CD4-positive, CD25-positive, alpha-beta regulatory T cell (primary cell): Measurements from ENCODE around the gene RPTOR. TPM values are rescaled to one million over a fixed set of nuclear protein-coding genes. Genes with fewer than 3 reads are reported as not detected.

Experiments
- ATAC-seq, 2 donors: fragments of 150-1000 bp; cut with Tn5 transposase; one replicate each; pipeline ENCODE4 v1.10.0; 2021; ENCODE audit warnings: low read depth in 2 of 2, moderate number of reproducible peaks in 2 of 2, moderate library complexity in 1 of 2
- DNase-seq, 3 donors: peaks; one replicate each; pipeline versions ENCODE4 v3.0.0 to v3.0.0-alpha.2; 2012 to 2022; ENCODE audit warnings: mixed read lengths in 1 of 3
- H3K27ac ChIP-seq: one replicate; pipeline ENCODE4 v1.7.0; 2013; ENCODE audit warnings: mild to moderate bottlenecking, low read length; ENCODE audit not compliant: insufficient read depth, poor library complexity, severe bottlenecking
- H3K27me3 ChIP-seq: one replicate; pipeline ENCODE4 v1.7.0; 2013; ENCODE audit warnings: low read length; ENCODE audit not compliant: control insufficient read depth, insufficient read depth
- H3K36me3 ChIP-seq: one replicate; pipeline ENCODE4 v1.7.0; 2013; ENCODE audit warnings: mild to moderate bottlenecking, low read length, moderate library complexity; ENCODE audit not compliant: control insufficient read depth, insufficient read depth
- H3K4me1 ChIP-seq: 2 replicates; pipeline ENCODE4 v1.7.0; 2013; ENCODE audit warnings: mild to moderate bottlenecking, low read length; ENCODE audit not compliant: insufficient read depth, control insufficient read depth, poor library complexity, severe bottlenecking
- H3K4me3 ChIP-seq: one replicate; pipeline ENCODE4 v1.7.0; 2013; ENCODE audit warnings: low read depth, mild to moderate bottlenecking, low read length, moderate library complexity
- H3K9me3 ChIP-seq, 2 experiments: 1 replicate in 1 of 2; 2 replicates in 1 of 2; pipeline ENCODE4 v1.7.0; 2013; ENCODE audit warnings: low read length in 2 of 2, mild to moderate bottlenecking in 1 of 2, moderate library complexity in 1 of 2; ENCODE audit not compliant: control insufficient read depth in 2 of 2
- H3K27ac Mint-ChIP-seq, 3 donors: one replicate each; pipeline ENCODE4 v1.8.0; 2020 to 2022; ENCODE audit warnings: mild to moderate bottlenecking in 3 of 3, mixed read lengths in 3 of 3, moderate library complexity in 2 of 3
- H3K27me3 Mint-ChIP-seq: one replicate; pipeline ENCODE4 v1.8.0; 2022; ENCODE audit warnings: mild to moderate bottlenecking, mixed read lengths
- H3K36me3 Mint-ChIP-seq: one replicate; pipeline ENCODE4 v1.8.0; 2020; ENCODE audit warnings: mixed read lengths
- H3K4me1 Mint-ChIP-seq, 4 donors: one replicate each; pipeline ENCODE4 v1.8.0; 2020 to 2022; ENCODE audit warnings: mixed read lengths in 4 of 4, mild to moderate bottlenecking in 1 of 4
- H3K4me3 Mint-ChIP-seq, 4 donors: one replicate each; pipeline ENCODE4 v1.8.0; 2020 to 2022; ENCODE audit warnings: mild to moderate bottlenecking in 4 of 4, mixed read lengths in 4 of 4, moderate library complexity in 3 of 4
- H3K9me3 Mint-ChIP-seq, 7 donors: one replicate each; pipeline ENCODE4 v1.8.0; 2020 to 2022; ENCODE audit warnings: mixed read lengths in 7 of 7, mild to moderate bottlenecking in 3 of 7, moderate library complexity in 2 of 7
- polyA plus RNA-seq, 4 donors: library from polyadenylated mRNA; unstranded; fragments of 300-500 nt; fragmentation: Illumina TruSeq; gene quantifications; one replicate each; pipeline ENCODE4 v1.2.3, GENCODE V29; 2021
- total RNA-seq: library from RNA; stranded (reverse); gene quantifications from one replicate; pipeline ENCODE4 v1.2.3, GENCODE V29; 2022

RPTOR gene
- total and polyA plus RNA-seq, 5 donors from 2014 or later: 4.7 to 70.1 (median 8.2) TPM

DNA sequence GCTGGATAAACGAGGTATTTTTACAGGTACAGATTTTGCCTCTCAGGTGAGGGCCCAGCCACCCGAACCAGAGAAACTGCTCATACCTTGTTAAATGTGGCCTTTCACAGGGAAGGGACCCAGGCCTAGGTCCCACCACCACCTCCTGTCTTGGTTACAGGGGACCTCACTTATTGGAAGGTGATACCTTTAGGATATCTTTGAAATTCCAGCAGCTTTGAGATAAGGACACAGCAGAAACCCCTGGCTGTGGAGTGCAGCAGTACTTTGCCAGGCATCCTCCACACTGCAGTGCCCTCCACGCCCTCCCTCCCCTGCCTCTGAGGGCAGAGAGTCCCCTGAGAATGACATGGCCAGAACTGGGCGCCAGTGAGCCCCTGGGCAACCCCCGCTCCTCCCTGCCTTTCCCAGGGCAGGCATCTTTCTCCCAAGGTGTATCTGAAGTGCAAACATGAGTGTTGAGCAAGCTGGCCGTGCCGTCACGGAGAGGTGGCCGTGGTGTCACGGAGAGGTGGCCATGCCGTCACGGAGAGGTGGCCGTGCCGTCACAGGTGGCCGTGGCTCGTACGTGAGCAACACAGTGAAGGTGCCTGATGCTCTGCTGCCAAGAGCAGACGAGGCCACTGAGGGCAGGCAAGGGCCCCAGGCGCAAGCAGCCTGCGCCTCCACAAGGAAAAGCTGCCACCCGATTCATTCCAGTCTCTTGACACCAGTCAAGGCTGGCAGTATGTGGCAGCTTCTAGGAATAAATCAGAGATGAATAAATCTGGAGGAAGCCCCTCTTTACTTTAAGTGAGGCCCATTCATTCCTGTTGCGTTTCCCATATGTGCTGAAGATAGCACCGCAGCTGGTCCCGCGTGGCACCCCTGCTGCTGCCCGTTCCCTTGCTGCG lies 312.5 kb downstream of the RPTOR start:
- peak overlapping the region; percentile 92 to 98 (median 96) for H3K27ac Mint-ChIP-seq
- DNase-seq (no peak), ATAC-seq (peak; percentile 5 to 11)
- Histone ChIP-seq H3K4me1 (peaks cover 41% of the 10 kb centered on the region), H3K36me3 (peaks cover 4% of the 10 kb centered on the region), H3K4me3 (peak overlapping the region; percentile 34), H3K9me3 (no peaks in the 10 kb centered on the region), H3K27ac (peak overlapping the region; percentile 82), H3K27me3 (no peaks in the 10 kb centered on the region)
- H3K27me3 Mint-ChIP-seq: no peaks in the 10 kb centered on the region
- H3K9me3 Mint-ChIP-seq: no peaks in the 10 kb centered on the region
- peaks cover 21% of the 10 kb centered on the region for H3K36me3 Mint-ChIP-seq
- H3K4me3 Mint-ChIP-seq: peak overlapping the region; percentile 26 to 62 (median 60)
- peaks cover 24 to 54% (median 33%) of the 10 kb centered on the region in 4 donors for H3K4me1 Mint-ChIP-seq

DNA sequence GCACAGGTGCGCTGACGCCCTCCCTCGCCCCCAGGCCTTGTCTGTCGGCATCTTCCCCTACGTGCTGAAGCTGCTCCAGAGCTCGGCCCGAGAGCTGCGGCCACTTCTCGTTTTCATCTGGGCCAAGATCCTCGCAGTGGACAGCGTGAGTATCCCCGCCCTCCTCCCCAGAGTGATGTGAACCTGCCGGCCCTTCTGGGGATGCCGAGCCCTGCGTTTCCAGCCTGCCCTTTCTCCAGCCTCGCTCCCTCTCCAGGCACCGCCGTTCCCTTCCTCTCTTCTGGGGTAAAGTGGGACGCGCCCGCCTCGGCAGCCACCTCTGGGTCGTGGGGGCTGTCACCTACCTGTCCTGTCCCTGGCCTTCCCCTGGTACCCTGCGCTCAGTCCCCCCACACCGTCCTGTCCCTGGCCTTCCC lies 313.1 kb downstream of the RPTOR start:
- H3K9me3 ChIP-seq: no peaks in the 10 kb centered on the region
- H3K27ac Mint-ChIP-seq: peak overlapping the region in 1 of 3 donors; percentile 92
- peaks cover 24 to 55% (median 33%) of the 10 kb centered on the region in 4 donors for H3K4me1 Mint-ChIP-seq
- no peaks in the 10 kb centered on the region for H3K9me3 Mint-ChIP-seq
- DNase-seq: no peak
- no peak overlapping the region for H3K27ac ChIP-seq
- peaks cover 41% of the 10 kb centered on the region for H3K4me1 ChIP-seq
- H3K36me3 Mint-ChIP-seq: peaks cover 21% of the 10 kb centered on the region
- no peak for ATAC-seq
- H3K27me3 Mint-ChIP-seq: no peaks in the 10 kb centered on the region
- no peak overlapping the region for H3K4me3 ChIP-seq
- H3K36me3 ChIP-seq: peaks cover 4% of the 10 kb centered on the region
- H3K27me3 ChIP-seq: no peaks in the 10 kb centered on the region
- peak overlapping the region in 1 of 4 donors; percentile 15 for H3K4me3 Mint-ChIP-seq

GRCh38 chr17:80858301-80859001 lies 313.8 kb downstream of the RPTOR start:
- Histone ChIP-seq H3K27me3 (no peaks in the 10 kb centered on the region), H3K9me3 (no peaks in the 10 kb centered on the region), H3K4me3 (no peak overlapping the region), H3K36me3 (peaks cover 7% of the 10 kb centered on the region), H3K4me1 (peaks cover 41% of the 10 kb centered on the region), H3K27ac (no peak overlapping the region)
- Mint-ChIP-seq H3K9me3 (no peaks in the 10 kb centered on the region), H3K27ac (peak overlapping the region in 2 of 3 donors; percentile 31 to 92), H3K36me3 (peaks cover 27% of the 10 kb centered on the region), H3K27me3 (no peaks in the 10 kb centered on the region), H3K4me3 (peak overlapping the region in 1 of 4 donors; percentile 61), H3K4me1 (peaks cover 24 to 53% (median 33%) of the 10 kb centered on the region in 4 donors)
- ATAC-seq: no peak
- DNase-seq: no peak

- no peaks in the 10 kb centered on the region for H3K9me3 Mint-ChIP-seq
- no peak overlapping the region for H3K4me3 ChIP-seq
- DNase-seq (no peak), ATAC-seq (no peak)
- peak overlapping the region in 2 of 3 donors; percentile 83 to 86 for H3K27ac Mint-ChIP-seq
- peaks cover 33% of the 10 kb centered on the region for H3K36me3 Mint-ChIP-seq
- H3K27ac ChIP-seq: no peak overlapping the region
- peaks cover 41% of the 10 kb centered on the region for H3K4me1 ChIP-seq
- H3K27me3 ChIP-seq: no peaks in the 10 kb centered on the region
- H3K4me3 Mint-ChIP-seq: peak overlapping the region in 1 of 4 donors; percentile 13
- H3K27me3 Mint-ChIP-seq: no peaks in the 10 kb centered on the region
- H3K4me1 Mint-ChIP-seq: peaks cover 24 to 53% (median 33%) of the 10 kb centered on the region in 4 donors
- peaks cover 7% of the 10 kb centered on the region for H3K36me3 ChIP-seq
- H3K9me3 ChIP-seq: peaks cover 0 to 1% of the 10 kb centered on the region in 2 experiments
These were observed 314.6 kb downstream of the RPTOR start for GRCh38 chr17:80859002-80859941.

- H3K4me1 Mint-ChIP-seq: peaks cover 19 to 51% (median 32%) of the 10 kb centered on the region in 4 donors
- Histone ChIP-seq H3K27me3 (no peaks in the 10 kb centered on the region), H3K36me3 (peaks cover 6% of the 10 kb centered on the region), H3K4me3 (no peak overlapping the region), H3K27ac (no peak overlapping the region), H3K4me1 (peaks cover 41% of the 10 kb centered on the region), H3K9me3 (peaks cover 0 to 2% of the 10 kb centered on the region in 2 experiments)
- ATAC-seq (no peak), DNase-seq (no peak)
- H3K27me3 Mint-ChIP-seq: no peaks in the 10 kb centered on the region
- peak overlapping the region in 1 of 4 donors; percentile 71 for H3K4me3 Mint-ChIP-seq
- H3K36me3 Mint-ChIP-seq: peaks cover 33% of the 10 kb centered on the region
- no peaks in the 10 kb centered on the region for H3K9me3 Mint-ChIP-seq
- H3K27ac Mint-ChIP-seq: peak overlapping the region; percentile 69 to 98 (median 90)
These were observed 315.5 kb downstream of the RPTOR start for GRCh38 chr17:80860101-80860671.

- no peaks in the 10 kb centered on the region for H3K27me3 Mint-ChIP-seq
- Histone ChIP-seq H3K36me3 (peaks cover 3% of the 10 kb centered on the region), H3K9me3 (peaks cover 0 to 2% of the 10 kb centered on the region in 2 experiments), H3K4me3 (peak overlapping the region; percentile 4), H3K4me1 (peaks cover 39% of the 10 kb centered on the region), H3K27ac (no peak overlapping the region), H3K27me3 (no peaks in the 10 kb centered on the region)
- no peaks in the 10 kb centered on the region for H3K9me3 Mint-ChIP-seq
- H3K36me3 Mint-ChIP-seq: peaks cover 30% of the 10 kb centered on the region
- DNase-seq (no peak), ATAC-seq (no peak)
- H3K4me3 Mint-ChIP-seq: peak overlapping the region in 2 of 4 donors; percentile 56 to 71
- H3K4me1 Mint-ChIP-seq: peaks cover 19 to 52% (median 29%) of the 10 kb centered on the region in 4 donors
- H3K27ac Mint-ChIP-seq: peak overlapping the region; percentile 83 to 98 (median 90)
These were observed 316.2 kb downstream of the RPTOR start for GRCh38 chr17:80860703-80861417.
